Osteocyte (in vitro differentiated cells): Measurements from ENCODE around the gene UBE2G2. TPM values are rescaled to one million over a fixed set of nuclear protein-coding genes. Genes with fewer than 3 reads are reported as not detected.
A peak's percentile ranks its signal among the peaks of the same experiment; 100 is the strongest.

Experiments
- DNase-seq: peaks from one replicate; pipeline ENCODE4 v3.0.0; 2021; ENCODE audit warnings: mixed read lengths; ENCODE audit not compliant: unreplicated experiment; ENCODE audit errors: extremely low spot score
- H3K27ac Mint-ChIP-seq: one replicate; pipeline ENCODE4 v1.8.0; 2021; ENCODE audit warnings: mild to moderate bottlenecking, mixed read lengths; ENCODE audit not compliant: unreplicated experiment
- H3K27me3 Mint-ChIP-seq: one replicate; pipeline ENCODE4 v1.8.0; 2021; ENCODE audit warnings: mixed read lengths; ENCODE audit not compliant: unreplicated experiment
- H3K36me3 Mint-ChIP-seq: one replicate; pipeline ENCODE4 v1.8.0; 2021; ENCODE audit warnings: mixed read lengths; ENCODE audit not compliant: unreplicated experiment
- H3K4me1 Mint-ChIP-seq: one replicate; pipeline ENCODE4 v1.8.0; 2021; ENCODE audit warnings: mixed read lengths; ENCODE audit not compliant: unreplicated experiment
- H3K4me3 Mint-ChIP-seq: one replicate; pipeline ENCODE4 v1.8.0; 2021; ENCODE audit warnings: mild to moderate bottlenecking, moderate library complexity, mixed read lengths; ENCODE audit not compliant: unreplicated experiment
- H3K9me3 Mint-ChIP-seq: one replicate; pipeline ENCODE4 v1.8.0; 2021; ENCODE audit warnings: mixed read lengths; ENCODE audit not compliant: unreplicated experiment
- CTCF ChIP-seq: fragments of 200-600 bp; sonication (generic); IDR thresholded peaks from 2 replicates; pipeline ENCODE4 v1.5.0; 2021; ENCODE audit warnings: antibody characterized with exemption, mild to moderate bottlenecking, moderate library complexity
- total RNA-seq: library from RNA; stranded (reverse); gene quantifications from 2 replicates; pipeline ENCODE4 v1.2.1, GENCODE V29; 2021

Gene UBE2G2
- total RNA-seq, 1 donor from 2014 or later, result 78.7 TPM

GRCh38 chr21:44758141-44758561 is 43.5 kb downstream of the UBE2G2 start:
- no peak overlapping the region for H3K27ac Mint-ChIP-seq
- H3K36me3 Mint-ChIP-seq, result no peaks in the 10 kb centered on the region
- peaks cover 9% of the 10 kb centered on the region for H3K9me3 Mint-ChIP-seq
- H3K27me3 Mint-ChIP-seq, result no peaks in the 10 kb centered on the region
- no peak overlapping the region for H3K4me3 Mint-ChIP-seq
- peak; percentile 80 for DNase-seq
- peaks cover 2% of the 10 kb centered on the region for H3K4me1 Mint-ChIP-seq
- no peak for TF ChIP-seq CTCF

- H3K27me3 Mint-ChIP-seq, result no peaks in the 10 kb centered on the region
- no peak overlapping the region for H3K27ac Mint-ChIP-seq
- no peak for DNase-seq
- no peak overlapping the region for H3K4me3 Mint-ChIP-seq
- H3K4me1 Mint-ChIP-seq, result peaks cover 2% of the 10 kb centered on the region
- H3K9me3 Mint-ChIP-seq, result peaks cover 9% of the 10 kb centered on the region
- no peak for TF ChIP-seq CTCF
- no peaks in the 10 kb centered on the region for H3K36me3 Mint-ChIP-seq
Measured at GRCh38 chr21:44757731-44758130, 43.9 kb downstream of the UBE2G2 start.

- no peak for DNase-seq
- Mint-ChIP-seq H3K36me3 (no peaks in the 10 kb centered on the region), H3K27ac (no peak overlapping the region), H3K27me3 (no peaks in the 10 kb centered on the region), H3K4me1 (peaks cover 4% of the 10 kb centered on the region), H3K4me3 (no peak overlapping the region), H3K9me3 (peaks cover 9% of the 10 kb centered on the region)
- no peak for TF ChIP-seq CTCF
Measured at GRCh38 chr21:44756423-44757185, 45.0 kb downstream of the UBE2G2 start.

GRCh38 chr21:44755227-44755626 is 46.4 kb downstream of the UBE2G2 start:
- peaks cover 10% of the 10 kb centered on the region for H3K4me1 Mint-ChIP-seq
- no peak overlapping the region for H3K4me3 Mint-ChIP-seq
- H3K9me3 Mint-ChIP-seq, result peaks cover 9% of the 10 kb centered on the region
- no peaks in the 10 kb centered on the region for H3K36me3 Mint-ChIP-seq
- peak overlapping the region; percentile 32 for H3K27ac Mint-ChIP-seq
- no peaks in the 10 kb centered on the region for H3K27me3 Mint-ChIP-seq
- DNase-seq, result no peak
- no peak for TF ChIP-seq CTCF

- H3K36me3 Mint-ChIP-seq, result no peaks in the 10 kb centered on the region
- no peak for DNase-seq
- peaks cover 2% of the 10 kb centered on the region for H3K27me3 Mint-ChIP-seq
- no peak overlapping the region for H3K4me3 Mint-ChIP-seq
- TF ChIP-seq CTCF, result no peak
- peaks cover 9% of the 10 kb centered on the region for H3K9me3 Mint-ChIP-seq
- H3K4me1 Mint-ChIP-seq, result peaks cover 17% of the 10 kb centered on the region
- no peak overlapping the region for H3K27ac Mint-ChIP-seq
Measured at GRCh38 chr21:44753357-44753756, 48.3 kb downstream of the UBE2G2 start.
